ENCODE measurements around the gene WNK1.
A peak's percentile ranks its signal among the peaks of the same experiment; 100 is the strongest.

The WNK1 gene

GRCh38 chr12:752695-753610 is 574 bp downstream of the WNK1 start:
- no peak for DNase-seq (ENCODE audit: low spot score)
- Histone ChIP-seq H3K23ac (ENCODE audit: low read depth, low read length, poor library complexity) (peak overlapping the region; percentile 96), H3K18ac (ENCODE audit: low read length) (peak overlapping the region; percentile 98), H3K36me3 (replicated peaks in 1 of 2; ENCODE audit: control insufficient read depth in 2 of 2, insufficient read depth in 2 of 2, low read length in 2 of 2) (peaks cover 0 to 19% of the 10 kb centered on the region in 2 donors), H3K79me1 (ENCODE audit: low read depth, low read length) (peaks cover 11% of the 10 kb centered on the region), H2BK12ac (ENCODE audit: low read length) (no peak overlapping the region), H2BK15ac (ENCODE audit: low read length) (peak overlapping the region; percentile 49), H3K4me3 (ENCODE audit: low read length in 2 of 2) (peak overlapping the region; percentile 78 to 100), H4K8ac (ENCODE audit: low read depth, low read length) (peak overlapping the region; percentile 17), H2BK5ac (ENCODE audit: low read length) (peak overlapping the region; percentile 87), H3K9me3 (replicated peaks in 1 of 2; ENCODE audit: control insufficient read depth in 2 of 2, insufficient read depth in 1 of 2, low read depth in 1 of 2, low read length in 2 of 2) (no peaks in the 10 kb centered on the region), H3K27me3 (ENCODE audit: control insufficient read depth in 3 of 3, insufficient read depth in 3 of 3, low read depth in 1 of 3, low read length in 3 of 3) (no peaks in the 10 kb centered on the region), H3K9ac (ENCODE audit: low read depth, low read length, poor library complexity) (peak overlapping the region; percentile 100), H2BK120ac (ENCODE audit: low read depth, low read length) (no peak overlapping the region), H2AK5ac (ENCODE audit: low read depth, low read length) (peak overlapping the region; percentile 94), H3K4me1 (ENCODE audit: control insufficient read depth in 2 of 2, insufficient read depth in 1 of 2, low read depth in 1 of 2, low read length in 2 of 2) (peaks cover 1 to 17% of the 10 kb centered on the region in 2 donors), H3K14ac (ENCODE audit: low read length) (peak overlapping the region; percentile 94), H3K4ac (ENCODE audit: low read length) (peak overlapping the region; percentile 37), H2AFZ (ENCODE audit: low read length) (peak overlapping the region; percentile 87), H3K27ac (replicated peaks; ENCODE audit: low read length) (peak overlapping the region; percentile 93), H3K4me2 (ENCODE audit: insufficient read depth, low read length, poor library complexity, severe bottlenecking) (peak overlapping the region; percentile 89), H4K91ac (ENCODE audit: low read depth, low read length, poor library complexity) (no peak overlapping the region)
- WGBS, 2 donors (ENCODE audit: extremely low coverage in 2 of 2, insufficient read length in 2 of 2, insufficient replicate concordance in 1 of 2), result no CpG with 5 or more reads among the region's 115 CpGs

GRCh38 chr12:753611-754472 is 1.5 kb downstream of the WNK1 start:
- Histone ChIP-seq H2AFZ (ENCODE audit: low read length) (no peak overlapping the region), H3K18ac (ENCODE audit: low read length) (peak overlapping the region; percentile 98), H3K4me1 (ENCODE audit: control insufficient read depth in 2 of 2, insufficient read depth in 1 of 2, low read depth in 1 of 2, low read length in 2 of 2) (peaks cover 1 to 17% of the 10 kb centered on the region in 2 donors), H3K4ac (ENCODE audit: low read length) (no peak overlapping the region), H3K9ac (ENCODE audit: low read depth, low read length, poor library complexity) (peak overlapping the region; percentile 100), H4K91ac (ENCODE audit: low read depth, low read length, poor library complexity) (no peak overlapping the region), H3K23ac (ENCODE audit: low read depth, low read length, poor library complexity) (peak overlapping the region; percentile 96), H2BK120ac (ENCODE audit: low read depth, low read length) (no peak overlapping the region), H3K4me3 (ENCODE audit: low read length in 2 of 2) (peak overlapping the region; percentile 78 to 100), H3K9me3 (replicated peaks in 1 of 2; ENCODE audit: control insufficient read depth in 2 of 2, insufficient read depth in 1 of 2, low read depth in 1 of 2, low read length in 2 of 2) (no peaks in the 10 kb centered on the region), H3K27me3 (ENCODE audit: control insufficient read depth in 3 of 3, insufficient read depth in 3 of 3, low read depth in 1 of 3, low read length in 3 of 3) (no peaks in the 10 kb centered on the region), H4K8ac (ENCODE audit: low read depth, low read length) (no peak overlapping the region), H3K14ac (ENCODE audit: low read length) (peak overlapping the region; percentile 94), H3K27ac (replicated peaks; ENCODE audit: low read length) (no peak overlapping the region), H3K36me3 (replicated peaks in 1 of 2; ENCODE audit: control insufficient read depth in 2 of 2, insufficient read depth in 2 of 2, low read length in 2 of 2) (peaks cover 0 to 19% of the 10 kb centered on the region in 2 donors), H2BK12ac (ENCODE audit: low read length) (no peak overlapping the region), H2BK5ac (ENCODE audit: low read length) (peak overlapping the region; percentile 87), H3K4me2 (ENCODE audit: insufficient read depth, low read length, poor library complexity, severe bottlenecking) (peak overlapping the region; percentile 89), H2AK5ac (ENCODE audit: low read depth, low read length) (no peak overlapping the region), H3K79me1 (ENCODE audit: low read depth, low read length) (peaks cover 11% of the 10 kb centered on the region), H2BK15ac (ENCODE audit: low read length) (peak overlapping the region; percentile 49)
- no CpG with 5 or more reads among the region's 63 CpGs for WGBS, 2 donors (ENCODE audit: extremely low coverage in 2 of 2, insufficient read length in 2 of 2, insufficient replicate concordance in 1 of 2)
- no peak for DNase-seq (ENCODE audit: low spot score)

DNA sequence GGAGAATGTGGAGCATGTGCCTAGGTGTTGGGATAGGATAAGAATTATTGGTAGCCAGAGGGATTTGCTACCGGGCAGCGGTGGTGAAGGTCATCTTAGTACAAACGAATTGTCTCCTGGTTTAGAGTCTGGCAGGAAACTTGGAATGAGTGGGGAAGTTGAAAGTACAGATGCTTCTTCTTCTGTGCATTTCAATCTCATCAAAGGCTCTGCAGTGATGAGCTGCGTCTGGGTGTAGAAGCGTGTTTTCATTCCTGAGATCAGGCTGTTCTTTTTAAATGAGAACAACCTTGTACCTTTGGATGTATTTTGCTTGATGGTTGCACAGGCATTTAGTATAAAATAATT is 2.1 kb downstream of the WNK1 start:
- Histone ChIP-seq H3K27ac (replicated peaks; ENCODE audit: low read length) (no peak overlapping the region), H2BK15ac (ENCODE audit: low read length) (no peak overlapping the region), H3K14ac (ENCODE audit: low read length) (no peak overlapping the region), H3K4ac (ENCODE audit: low read length) (no peak overlapping the region), H3K27me3 (ENCODE audit: control insufficient read depth in 3 of 3, insufficient read depth in 3 of 3, low read depth in 1 of 3, low read length in 3 of 3) (no peaks in the 10 kb centered on the region), H2AK5ac (ENCODE audit: low read depth, low read length) (no peak overlapping the region), H2BK120ac (ENCODE audit: low read depth, low read length) (no peak overlapping the region), H3K4me1 (ENCODE audit: control insufficient read depth in 2 of 2, insufficient read depth in 1 of 2, low read depth in 1 of 2, low read length in 2 of 2) (peaks cover 1 to 17% of the 10 kb centered on the region in 2 donors), H3K23ac (ENCODE audit: low read depth, low read length, poor library complexity) (no peak overlapping the region), H3K4me2 (ENCODE audit: insufficient read depth, low read length, poor library complexity, severe bottlenecking) (peak overlapping the region; percentile 89), H3K9ac (ENCODE audit: low read depth, low read length, poor library complexity) (no peak overlapping the region), H3K18ac (ENCODE audit: low read length) (no peak overlapping the region), H3K79me1 (ENCODE audit: low read depth, low read length) (peaks cover 11% of the 10 kb centered on the region), H2BK12ac (ENCODE audit: low read length) (no peak overlapping the region), H2BK5ac (ENCODE audit: low read length) (no peak overlapping the region), H3K36me3 (replicated peaks in 1 of 2; ENCODE audit: control insufficient read depth in 2 of 2, insufficient read depth in 2 of 2, low read length in 2 of 2) (peaks cover 0 to 20% of the 10 kb centered on the region in 2 donors), H4K91ac (ENCODE audit: low read depth, low read length, poor library complexity) (no peak overlapping the region), H3K4me3 (ENCODE audit: low read length in 2 of 2) (peak overlapping the region; percentile 78 to 100), H4K8ac (ENCODE audit: low read depth, low read length) (no peak overlapping the region), H3K9me3 (replicated peaks in 1 of 2; ENCODE audit: control insufficient read depth in 2 of 2, insufficient read depth in 1 of 2, low read depth in 1 of 2, low read length in 2 of 2) (no peaks in the 10 kb centered on the region), H2AFZ (ENCODE audit: low read length) (no peak overlapping the region)
- no peak for DNase-seq (ENCODE audit: low spot score)
- no CpG with 5 or more reads among the region's 5 CpGs for WGBS, 2 donors (ENCODE audit: extremely low coverage in 2 of 2, insufficient read length in 2 of 2, insufficient replicate concordance in 1 of 2)
